Epidermal melanocyte (primary cell): ENCODE measurements around the gene SNED1.

Source experiments
- DNase-seq: peaks from one replicate; pipeline ENCODE4 v3.0.0; 2011; ENCODE audit warnings: low spot score; ENCODE audit not compliant: insufficient read length

SNED1 gene

DNA sequence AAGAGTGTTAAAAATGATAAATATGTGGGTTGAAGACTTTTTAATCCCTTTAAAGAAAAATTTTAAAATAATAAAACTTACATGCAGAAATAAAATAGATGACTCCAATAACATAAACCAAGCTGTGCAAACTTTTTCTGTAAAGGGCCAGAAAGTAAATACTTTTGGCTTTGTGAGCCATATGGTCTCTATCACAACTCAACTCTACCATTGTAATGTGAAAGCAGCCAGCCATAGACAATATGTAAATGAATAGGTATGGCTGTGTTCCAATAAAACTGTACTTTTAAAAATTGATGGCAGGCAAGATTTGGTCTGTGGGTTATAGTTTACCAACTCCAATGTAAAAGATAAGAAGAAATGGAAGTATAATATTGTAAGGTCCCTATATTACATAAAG is 45.2 kb downstream of the SNED1 start:
- no peak for DNase-seq

DNA sequence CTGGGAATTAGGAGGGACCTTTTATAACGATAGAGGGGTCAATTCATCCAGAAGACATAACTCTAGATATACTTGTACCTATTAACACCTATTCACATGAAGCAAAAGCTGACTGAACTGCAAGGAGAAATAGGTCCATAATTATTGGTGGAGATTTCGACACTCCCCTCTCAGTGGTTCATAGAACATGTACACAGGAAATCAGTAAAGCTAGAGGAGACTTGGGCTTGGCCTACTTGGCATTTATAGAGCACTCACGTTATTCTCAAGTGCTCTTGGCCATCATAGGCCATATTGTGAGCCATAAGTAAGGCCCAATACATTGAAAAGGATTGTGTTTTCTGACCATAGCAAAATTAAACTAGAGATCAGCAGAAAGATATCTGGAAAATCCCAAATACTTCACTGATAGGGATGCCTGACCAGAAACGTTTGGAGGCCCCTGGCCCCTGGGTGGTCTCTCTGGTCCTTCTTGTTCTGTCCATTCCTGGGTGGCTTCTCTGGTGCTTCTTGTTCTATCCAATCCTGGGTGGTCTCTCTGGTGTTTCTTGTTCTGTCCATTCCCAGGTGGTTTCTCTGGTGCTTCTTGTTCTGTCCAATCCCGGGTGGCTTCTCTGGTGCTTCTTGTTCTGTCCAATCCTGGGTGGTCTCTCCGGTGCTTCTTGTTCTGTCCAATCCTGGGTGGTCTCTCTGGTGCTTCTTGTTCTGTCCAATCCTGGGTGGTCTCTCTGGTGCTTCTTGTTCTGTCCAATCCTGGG is 49.0 kb downstream of the SNED1 start:
- DNase-seq, result no peak

DNA sequence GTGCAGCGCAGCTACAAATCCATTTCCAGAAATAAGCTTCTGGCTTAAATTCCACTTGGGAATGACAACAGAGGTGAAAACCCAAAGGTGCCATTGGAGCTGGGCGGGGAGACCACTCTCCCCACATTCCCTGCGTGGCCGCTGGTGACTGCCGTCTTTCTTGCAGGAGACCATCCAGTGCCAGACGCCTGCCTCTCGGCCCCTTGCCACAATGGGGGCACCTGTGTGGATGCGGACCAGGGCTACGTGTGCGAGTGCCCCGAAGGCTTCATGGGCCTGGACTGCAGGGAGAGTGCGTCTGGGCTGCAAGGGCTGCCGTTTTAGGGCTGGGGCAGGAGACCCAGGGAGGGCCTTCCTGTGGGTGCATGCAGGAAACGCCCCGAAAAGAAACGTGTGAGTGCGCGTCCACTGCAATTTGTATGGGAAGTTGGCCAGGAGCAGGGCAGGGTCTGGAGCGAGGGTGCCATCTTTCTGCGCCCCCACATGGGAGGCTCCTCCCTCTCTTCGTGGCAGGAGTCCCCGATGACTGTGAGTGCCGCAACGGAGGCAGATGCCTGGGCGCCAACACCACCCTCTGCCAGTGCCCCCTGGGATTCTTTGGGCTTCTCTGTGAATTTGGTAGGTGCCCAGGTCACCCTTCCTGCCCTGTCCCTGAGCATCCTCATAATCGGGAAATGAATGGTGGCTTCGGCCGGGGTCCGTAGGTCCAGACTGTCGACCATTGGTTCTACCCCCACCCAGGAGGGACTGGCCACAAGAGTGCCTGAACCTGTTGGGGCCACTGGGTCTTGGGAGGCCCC is 49.9 kb downstream of the SNED1 start:
- no peak for DNase-seq

DNA sequence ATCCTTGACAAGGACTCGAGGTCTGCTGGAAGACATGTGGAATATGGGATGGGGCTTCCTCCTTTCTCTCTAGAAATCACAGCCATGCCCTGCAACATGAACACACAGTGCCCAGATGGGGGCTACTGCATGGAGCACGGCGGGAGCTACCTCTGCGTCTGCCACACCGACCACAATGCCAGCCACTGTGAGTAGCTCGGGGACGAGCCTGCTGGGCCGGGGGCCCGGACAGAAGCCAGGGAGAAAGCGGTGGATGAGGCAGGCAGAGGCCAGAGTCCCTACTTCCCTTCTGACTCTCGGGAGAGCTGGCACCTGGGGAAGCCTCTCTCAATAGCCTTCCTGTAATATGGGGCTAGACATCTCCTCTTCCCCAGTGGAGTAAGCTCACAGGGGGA is 50.5 kb downstream of the SNED1 start:
- DNase-seq, result no peak

DNA sequence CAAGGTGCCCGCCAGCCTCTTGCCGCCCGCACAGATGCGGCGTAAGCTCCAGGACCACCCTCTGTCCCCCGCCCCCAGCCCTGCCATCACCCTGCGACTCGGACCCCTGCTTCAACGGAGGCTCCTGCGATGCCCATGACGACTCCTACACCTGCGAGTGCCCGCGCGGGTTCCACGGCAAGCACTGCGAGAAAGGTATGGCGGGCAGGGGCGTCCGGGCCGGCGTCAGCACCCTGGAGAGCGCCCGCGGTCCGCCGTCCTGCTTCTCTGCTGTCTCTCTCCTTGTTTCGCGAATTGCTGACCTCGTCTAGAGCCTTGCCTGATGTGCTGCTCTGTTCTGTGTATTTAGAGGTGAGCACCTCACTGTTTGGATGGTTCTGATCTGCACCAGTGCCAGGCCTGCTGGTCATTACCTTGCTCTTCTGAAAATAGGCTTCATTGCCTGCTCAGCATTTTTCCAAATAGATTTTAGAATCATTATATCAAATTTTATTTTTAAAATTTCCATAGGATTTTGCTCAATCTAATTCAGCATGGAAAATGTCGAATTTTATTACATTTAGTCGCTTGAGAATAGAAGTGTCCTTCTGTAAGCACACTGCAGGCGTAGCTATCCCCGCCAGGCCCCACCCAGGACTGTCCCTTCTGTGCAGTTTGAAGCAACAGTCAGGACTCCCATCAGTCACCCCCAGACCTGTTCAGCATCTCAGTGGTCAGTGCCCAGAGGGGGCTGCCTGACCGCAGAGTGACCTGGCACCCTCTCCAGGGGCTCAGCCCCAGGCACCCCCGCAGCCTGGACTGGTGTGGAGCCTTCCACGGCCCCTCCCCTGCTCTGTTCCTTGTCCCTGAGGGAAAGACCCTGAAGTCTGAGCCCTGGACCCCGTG is 51.6 kb downstream of the SNED1 start:
- no peak for DNase-seq

DNA sequence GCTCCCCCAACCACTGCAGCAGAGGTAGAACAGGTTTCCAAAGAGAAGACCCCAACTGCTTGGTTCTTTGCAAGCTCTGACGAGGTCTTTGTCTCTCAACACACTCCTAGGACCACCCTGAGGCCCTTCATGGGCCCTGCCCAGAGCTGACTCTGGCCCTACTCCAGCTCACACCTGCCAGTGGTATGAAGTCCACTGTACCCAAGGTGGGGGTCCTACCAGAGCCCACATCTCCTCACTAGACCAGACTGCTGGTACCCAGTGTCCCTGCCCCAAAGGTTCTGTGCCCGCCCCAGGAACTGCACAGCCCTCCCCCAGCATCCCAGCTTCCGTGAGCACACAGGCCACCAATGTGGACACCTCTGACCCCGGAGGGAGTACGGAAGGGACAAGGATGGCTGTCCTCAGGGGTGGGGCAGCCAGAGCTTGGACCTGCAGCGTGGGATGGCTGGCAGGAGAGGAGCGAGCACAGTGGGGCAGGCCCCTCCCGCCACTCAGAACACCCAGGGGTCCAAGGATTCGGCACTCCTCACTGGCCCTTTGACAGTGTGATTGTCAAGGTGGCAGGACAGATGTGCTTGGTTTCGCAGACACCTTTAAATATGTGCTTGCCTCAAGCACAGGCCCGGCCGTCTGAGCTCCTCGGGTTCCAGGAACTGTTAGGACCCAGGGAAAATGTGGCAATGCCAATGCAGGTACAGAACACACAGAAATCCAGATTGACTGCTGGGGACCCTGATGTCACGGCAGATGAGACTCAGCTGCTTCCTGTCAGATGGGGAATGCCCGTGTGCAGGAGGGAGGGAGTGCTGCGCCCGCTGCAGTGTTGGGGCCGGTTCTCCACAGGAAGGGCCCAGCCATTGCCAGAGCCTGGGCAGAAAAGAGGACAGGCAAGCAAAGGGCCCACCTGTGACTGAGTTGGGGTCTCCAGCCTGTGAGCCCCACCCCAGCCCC is 52.5 kb downstream of the SNED1 start:
- no peak for DNase-seq

DNA sequence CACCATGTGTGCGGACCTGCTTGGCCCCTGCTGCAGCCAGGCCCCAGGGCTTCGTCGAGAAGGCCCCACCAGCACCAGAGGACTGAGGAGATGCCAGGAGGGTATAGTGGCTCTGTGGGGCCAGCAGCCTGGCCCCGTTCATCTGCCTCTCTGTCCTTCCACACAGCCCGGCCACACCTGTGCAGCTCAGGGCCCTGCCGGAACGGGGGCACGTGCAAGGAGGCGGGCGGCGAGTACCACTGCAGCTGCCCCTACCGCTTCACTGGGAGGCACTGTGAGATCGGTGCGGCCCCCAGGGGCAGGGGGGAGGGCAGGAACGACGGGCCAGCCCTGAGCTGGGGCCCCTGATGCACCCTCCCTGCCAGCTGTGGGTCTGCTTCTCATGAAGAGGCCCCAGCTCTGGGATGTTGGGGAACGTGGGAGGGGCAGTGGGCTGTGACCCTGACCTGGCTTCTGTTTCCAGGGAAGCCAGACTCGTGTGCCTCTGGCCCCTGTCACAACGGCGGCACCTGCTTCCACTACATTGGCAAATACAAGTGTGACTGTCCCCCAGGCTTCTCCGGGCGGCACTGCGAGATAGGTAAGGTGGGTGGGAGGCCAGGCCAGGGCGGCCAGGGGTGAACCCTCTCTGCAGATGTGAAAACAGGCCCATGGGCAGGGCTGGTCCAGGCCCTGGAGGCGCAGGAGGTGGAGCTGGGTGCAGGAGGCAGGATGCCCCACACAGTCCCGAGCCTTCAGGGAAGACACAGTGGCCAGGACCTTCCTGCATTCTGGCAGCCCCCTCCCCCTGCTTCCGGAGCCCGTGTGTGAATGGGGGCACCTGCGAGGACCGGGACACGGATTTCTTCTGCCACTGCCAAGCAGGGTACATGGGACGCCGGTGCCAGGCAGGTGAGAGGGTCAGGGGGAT is 53.4 kb downstream of the SNED1 start:
- DNase-seq, result no peak

DNA sequence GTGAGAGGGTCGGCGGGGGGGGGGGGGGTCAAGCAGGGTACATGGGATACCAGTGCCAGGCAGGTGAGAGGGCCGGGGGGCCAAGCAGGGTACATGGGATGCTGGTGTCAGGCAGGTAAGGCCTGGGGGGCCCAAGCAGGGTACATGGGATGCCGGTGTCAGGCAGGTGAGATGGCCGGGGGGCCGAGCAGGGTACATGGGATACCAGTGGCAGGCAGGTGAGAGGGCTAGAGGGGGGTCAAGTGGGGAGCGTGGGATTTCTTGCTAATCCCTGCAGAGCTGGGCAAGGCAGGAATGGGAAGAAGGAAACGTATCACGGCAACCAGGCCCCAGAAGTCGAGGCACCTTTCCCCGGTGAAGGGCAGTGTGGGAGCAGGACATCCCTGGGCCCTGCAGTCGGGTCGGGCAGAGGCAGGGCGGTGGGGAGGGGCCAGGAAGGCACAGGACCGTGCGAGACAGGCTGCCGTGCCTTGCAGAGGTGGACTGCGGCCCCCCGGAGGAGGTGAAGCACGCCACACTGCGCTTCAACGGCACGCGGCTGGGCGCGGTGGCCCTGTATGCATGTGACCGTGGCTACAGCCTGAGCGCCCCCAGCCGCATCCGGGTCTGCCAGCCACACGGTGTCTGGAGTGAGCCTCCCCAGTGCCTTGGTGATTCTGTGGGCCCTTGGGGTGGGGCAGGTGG is 54.4 kb downstream of the SNED1 start:
- no peak for DNase-seq

DNA sequence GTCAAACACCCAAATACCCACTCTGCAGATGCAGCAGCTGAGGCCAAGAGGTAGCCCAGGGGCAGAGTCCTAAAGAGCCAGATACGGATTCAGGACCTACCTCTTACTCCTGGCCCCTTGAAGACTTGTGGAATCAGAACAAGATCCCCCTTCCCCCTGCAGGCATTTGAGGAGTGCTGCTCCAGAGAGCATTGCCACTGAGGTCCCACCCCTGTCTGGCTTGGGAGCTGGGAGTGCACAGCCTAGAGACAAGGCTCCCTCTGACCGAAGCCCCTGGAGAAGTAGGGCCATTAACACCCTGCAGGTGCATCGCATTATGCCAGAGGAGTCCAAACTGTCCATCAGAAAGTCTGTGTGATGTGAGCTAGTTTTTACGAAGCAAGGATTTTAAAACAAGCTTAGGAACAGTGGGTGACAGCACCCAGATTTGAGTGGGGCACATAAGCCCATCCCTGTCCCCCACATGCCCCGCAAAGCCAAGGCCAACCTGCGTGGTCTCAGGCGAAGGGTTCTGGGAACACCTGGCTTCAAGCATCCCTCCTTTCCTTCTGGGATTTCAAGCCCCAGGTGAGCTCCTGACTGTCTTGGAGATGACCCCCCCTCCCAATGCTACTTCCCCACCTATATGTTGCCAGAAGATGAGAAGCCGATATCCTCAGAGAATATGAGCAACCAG is 55.3 kb downstream of the SNED1 start:
- DNase-seq, result no peak

DNA sequence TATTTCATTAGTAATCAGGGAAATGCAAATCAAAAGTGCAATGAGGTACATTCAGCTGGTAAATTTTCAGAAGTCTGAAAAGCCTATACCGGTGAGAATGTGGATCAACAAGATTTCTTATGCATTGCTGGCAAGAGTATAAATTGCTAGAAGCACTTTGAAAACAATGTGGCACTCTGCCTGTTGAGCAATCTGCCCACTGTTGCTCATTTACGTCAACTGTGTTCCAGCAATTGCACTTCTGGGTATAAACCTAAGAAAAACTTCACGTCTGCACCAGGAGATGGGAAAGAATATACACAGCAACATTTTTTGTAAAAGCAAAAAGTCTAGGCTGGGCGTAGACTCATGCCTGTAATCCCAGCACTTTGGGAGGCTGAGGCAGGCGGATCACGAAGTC is 62.9 kb downstream of the SNED1 start:
- DNase-seq, result no peak

DNA sequence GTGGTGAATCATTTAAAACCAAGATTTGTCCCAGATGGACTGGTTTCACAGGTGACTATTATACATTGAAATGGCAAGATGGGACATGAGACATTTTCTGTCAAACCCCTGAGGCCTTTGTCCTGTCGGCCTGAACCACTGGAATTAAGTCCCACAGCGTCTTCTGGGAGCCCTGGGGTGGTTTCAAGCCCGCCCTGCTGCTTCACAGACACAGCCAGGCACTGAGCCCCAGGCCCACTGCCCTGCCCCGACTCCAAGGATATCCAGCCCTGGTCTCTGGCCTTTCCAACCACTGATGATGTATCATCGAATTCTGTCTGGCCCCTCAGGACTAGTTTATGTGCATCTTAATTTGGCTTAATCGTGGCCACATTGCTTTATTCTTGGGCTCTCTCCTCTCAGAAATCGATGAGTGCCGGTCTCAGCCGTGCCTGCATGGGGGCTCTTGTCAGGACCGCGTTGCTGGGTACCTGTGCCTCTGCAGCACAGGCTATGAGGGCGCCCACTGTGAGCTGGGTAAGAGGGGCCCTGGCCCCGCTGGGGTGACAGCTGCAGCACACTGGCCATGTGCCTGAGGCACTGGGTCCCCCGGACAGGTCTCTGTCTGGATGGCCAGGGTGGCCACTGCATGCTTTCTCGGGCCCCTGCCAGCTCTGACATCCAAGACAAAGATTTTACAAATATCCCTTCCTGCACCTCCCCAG is 64.1 kb downstream of the SNED1 start:
- no peak for DNase-seq

DNA sequence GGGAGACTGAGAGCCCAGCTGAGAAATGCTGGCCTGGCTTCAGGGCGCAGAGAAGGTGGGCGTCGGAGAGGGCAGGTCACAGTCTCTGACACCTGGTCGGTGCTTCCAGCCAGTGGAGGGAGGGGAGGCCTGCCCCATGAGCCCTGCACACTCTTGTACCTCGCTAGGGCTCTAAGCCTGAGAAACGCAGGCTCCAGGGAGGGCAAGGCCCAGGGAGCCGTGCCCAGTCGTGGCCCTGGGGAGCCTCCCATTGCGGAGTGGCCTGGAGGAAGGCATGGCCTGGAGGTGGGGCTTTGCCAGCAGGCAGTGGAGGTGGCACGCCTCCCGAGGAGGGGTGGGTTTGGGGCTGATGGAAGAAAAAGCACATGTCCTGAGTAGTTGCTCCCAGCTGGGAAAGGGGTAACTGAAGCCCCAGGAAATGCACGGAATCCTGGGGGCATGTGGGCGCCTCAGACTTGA is 64.7 kb downstream of the SNED1 start:
- no peak for DNase-seq

DNA sequence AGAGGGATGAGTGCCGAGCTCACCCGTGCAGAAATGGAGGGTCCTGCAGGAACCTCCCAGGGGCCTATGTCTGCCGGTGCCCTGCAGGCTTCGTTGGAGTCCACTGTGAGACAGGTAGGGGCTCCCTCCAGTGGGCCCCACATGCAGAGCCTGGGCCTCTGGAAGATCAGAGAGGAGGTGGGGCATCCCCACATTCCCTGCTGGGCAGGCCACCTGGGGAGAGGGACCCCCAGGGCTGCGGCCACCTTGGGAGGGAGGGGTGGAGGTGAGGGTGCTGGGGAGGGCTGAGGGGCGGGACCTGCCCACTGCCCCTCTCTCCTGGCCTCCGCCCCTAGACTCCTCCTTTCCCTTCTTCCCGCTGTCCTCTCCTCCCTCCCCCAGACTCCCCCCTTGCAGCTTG is 65.2 kb downstream of the SNED1 start:
- DNase-seq, result no peak

DNA sequence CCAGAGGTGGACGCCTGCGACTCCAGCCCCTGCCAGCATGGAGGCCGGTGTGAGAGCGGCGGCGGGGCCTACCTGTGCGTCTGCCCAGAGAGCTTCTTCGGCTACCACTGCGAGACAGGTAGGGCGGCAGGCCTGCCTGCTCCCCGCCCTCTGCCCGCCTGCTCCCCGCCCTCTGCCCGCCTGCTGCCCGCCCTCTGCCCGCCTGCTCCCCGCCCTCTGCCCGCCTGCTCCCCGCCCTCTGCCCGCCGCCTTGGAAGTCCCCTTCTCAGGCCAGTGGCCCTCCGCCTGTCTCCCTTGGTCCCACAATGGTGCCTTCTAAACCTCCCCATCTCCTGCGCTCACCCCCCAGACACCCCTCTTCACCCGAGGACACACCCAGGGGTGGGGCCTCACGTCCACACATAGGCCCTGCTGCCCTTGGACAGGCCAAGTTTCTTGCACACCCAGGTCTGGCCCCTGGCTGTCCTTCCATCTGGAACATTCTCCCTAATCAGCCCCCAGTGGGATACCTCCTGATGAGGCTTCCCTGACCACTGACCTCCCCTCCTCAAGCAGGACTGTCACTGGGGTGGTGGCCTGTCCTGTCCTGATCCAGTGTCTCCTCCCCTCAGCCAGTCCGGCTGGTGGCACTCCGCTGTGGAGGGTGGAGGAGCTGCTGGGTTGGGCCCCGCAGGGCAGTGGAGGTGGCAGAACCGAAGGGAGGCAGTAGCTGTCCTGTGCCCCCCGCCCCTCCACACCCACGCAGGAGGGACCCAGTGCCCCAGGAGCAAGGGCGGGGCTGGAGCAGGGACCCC is 65.8 kb downstream of the SNED1 start:
- DNase-seq, result no peak

DNA sequence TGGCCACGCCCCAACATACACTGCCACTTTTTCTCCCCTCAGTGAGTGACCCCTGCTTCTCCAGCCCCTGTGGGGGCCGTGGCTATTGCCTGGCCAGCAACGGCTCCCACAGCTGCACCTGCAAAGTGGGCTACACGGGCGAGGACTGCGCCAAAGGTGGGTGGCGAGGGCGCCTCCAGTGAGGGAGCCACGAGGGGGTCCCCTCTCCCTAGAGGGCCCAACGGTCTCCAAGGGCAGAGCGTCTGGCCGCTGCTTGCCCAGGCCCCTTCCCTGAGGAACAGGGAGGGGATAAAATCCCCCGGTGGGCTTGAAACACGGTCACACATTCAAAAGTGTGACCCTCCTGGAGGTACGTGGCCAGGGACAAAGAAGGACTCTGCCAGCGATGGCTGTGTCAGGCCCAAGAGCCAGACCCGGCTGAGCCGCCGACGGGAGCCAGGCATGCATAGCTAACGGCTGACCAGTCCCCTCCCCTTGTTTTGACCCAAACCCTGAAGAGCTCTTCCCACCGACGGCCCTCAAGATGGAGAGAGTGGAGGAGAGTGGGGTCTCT is 66.5 kb downstream of the SNED1 start:
- DNase-seq, result no peak

DNA sequence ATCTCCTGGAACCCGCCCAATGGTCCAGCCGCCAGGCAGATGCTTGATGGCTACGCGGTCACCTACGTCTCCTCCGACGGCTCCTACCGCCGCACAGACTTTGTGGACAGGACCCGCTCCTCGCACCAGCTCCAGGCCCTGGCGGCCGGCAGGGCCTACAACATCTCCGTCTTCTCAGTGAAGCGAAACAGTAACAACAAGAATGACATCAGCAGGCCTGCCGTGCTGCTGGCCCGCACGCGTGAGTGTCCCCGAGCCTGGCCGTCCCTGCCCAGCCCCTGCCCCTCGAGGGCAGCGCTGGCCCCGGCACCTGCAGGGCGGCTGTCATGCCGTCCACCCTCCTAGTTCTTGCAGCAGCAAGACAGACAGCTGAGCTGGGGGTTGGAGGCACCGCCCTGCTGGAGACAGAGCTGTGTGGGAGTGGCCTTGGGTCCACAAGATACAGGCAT is 67.0 kb downstream of the SNED1 start:
- no peak for DNase-seq
